K562 (cell line): ENCODE data around the gene UGT1A3. TPM values are rescaled to one million over a fixed set of nuclear protein-coding genes. Genes with fewer than 3 reads are reported as not detected.

Experiments
- ATAC-seq: fragments of 200-7000 bp; cut with Tn5 transposase; 3 replicates; pipeline ENCODE4 v1.9.1; 2020; ENCODE audit warnings: moderate library complexity
- BruUV-seq: library from RNA; stranded (reverse); fragments of 400-500 nt; replicated peaks from 2 replicates; lab custom pipeline; 2021; lab: Mats Ljungman, UMichigan
- CTCF ChIA-PET: fragments of 300-600 bp; formaldehyde crosslinking; extraction: SDS; loops from one replicate; lab custom pipeline; 2021; ENCODE audit warnings: low intra/inter-chr PET ratio; lab: Yijun Ruan, JAX
- POLR2A ChIA-PET: fragments of 300-600, 350-650 bp; sonication (Branson Sonifier 250); formaldehyde crosslinking; extraction: SDS; loops from one replicate; lab custom pipeline; 2021; ENCODE audit warnings: antibody characterized with exemption, inconsistent platforms; lab: Yijun Ruan, JAX
- DNase-seq, 4 experiments: peaks; one replicate each; pipeline versions ENCODE4 v3.0.0 to v3.0.0-alpha.2; 2011 to 2018; ENCODE audit warnings: low spot score in 3 of 4, mixed read lengths in 3 of 4; ENCODE audit errors: extremely low read depth in 1 of 4
- FAIRE-seq: peaks from 2 replicates; lab custom pipeline; 2011; peaks lifted over from hg19 to GRCh38; lab: Jason Lieb, UNC
- H2AFZ ChIP-seq: 2 replicates; pipeline ENCODE4 v1.6.0; 2011; ENCODE audit warnings: low read depth, low read length, control low read depth, inconsistent platforms
- H3K27ac ChIP-seq: fragments of 200-600 bp; 3 replicates; pipeline ENCODE4 v1.8.0; 2011; ENCODE audit warnings: low read depth, mild to moderate bottlenecking, control low read depth, inconsistent platforms, low read length, moderate library complexity, mixed read lengths; ENCODE audit errors: extremely low read depth
- H3K27me3 ChIP-seq, 2 experiments: fragments of 300-600 bp in 1 of 2; 2 replicates in 1 of 2; 3 replicates in 1 of 2; pipeline versions ENCODE4 v1.6.0 to v1.8.0; 2011; ENCODE audit warnings: inconsistent platforms in 2 of 2, low read length in 2 of 2, mild to moderate bottlenecking in 1 of 2, mixed read lengths in 1 of 2, moderate library complexity in 1 of 2; ENCODE audit not compliant: control insufficient read depth in 2 of 2, insufficient read depth in 2 of 2
- H3K36me3 ChIP-seq: fragments of 300-600 bp; 3 replicates; pipeline ENCODE4 v1.8.0; 2011; ENCODE audit warnings: mild to moderate bottlenecking, low read length, inconsistent platforms; ENCODE audit not compliant: control insufficient read depth, insufficient read depth
- H3K4me1 ChIP-seq, 2 experiments: fragments of 200-600 bp in 1 of 2; replicated peaks in 1 of 2; 2 replicates in 1 of 2; 3 replicates in 1 of 2; pipeline versions ENCODE4 v1.5.1 to v1.8.0; 2011; ENCODE audit warnings: inconsistent platforms in 2 of 2, low read length in 2 of 2, mild to moderate bottlenecking in 1 of 2, mixed read lengths in 1 of 2, moderate library complexity in 1 of 2; ENCODE audit not compliant: control insufficient read depth in 2 of 2, insufficient read depth in 2 of 2
- H3K4me2 ChIP-seq: 2 replicates; pipeline ENCODE4 v1.6.1; 2011; ENCODE audit warnings: low read length, control low read depth, inconsistent platforms, mixed read lengths; ENCODE audit not compliant: insufficient read depth
- H3K4me3 ChIP-seq: fragments of 200-600 bp; sonication (generic), shearing (Covaris generic); 2 replicates; pipeline ENCODE4 v1.5.1; 2016; ENCODE audit warnings: control low read depth, inconsistent platforms
- H3K79me2 ChIP-seq: fragments of 200-600 bp; 3 replicates; pipeline ENCODE4 v1.8.0; 2011; ENCODE audit warnings: low read length, inconsistent platforms; ENCODE audit not compliant: control insufficient read depth, insufficient read depth
- H3K9ac ChIP-seq, 2 experiments: 2 replicates each; pipeline versions ENCODE4 v1.6.0 to v1.6.1; 2011; ENCODE audit warnings: low read depth in 2 of 2, low read length in 2 of 2, control low read depth in 1 of 2, inconsistent platforms in 1 of 2, mild to moderate bottlenecking in 1 of 2, mixed read lengths in 1 of 2; ENCODE audit not compliant: insufficient read depth in 1 of 2
- H3K9me1 ChIP-seq: one replicate; pipeline ENCODE4 v1.6.0; 2011; ENCODE audit warnings: inconsistent platforms, mild to moderate bottlenecking, low read length, moderate library complexity; ENCODE audit not compliant: control insufficient read depth, insufficient read depth
- H3K9me3 ChIP-seq: replicated peaks from 2 replicates; pipeline ENCODE4 v1.5.1; 2011; ENCODE audit warnings: low read depth, low read length, inconsistent platforms; ENCODE audit not compliant: control insufficient read depth, insufficient read depth
- H4K20me1 ChIP-seq: replicated peaks from 2 replicates; pipeline ENCODE4 v1.6.1; 2011; ENCODE audit warnings: low read length, inconsistent platforms, mixed read lengths; ENCODE audit not compliant: control insufficient read depth, insufficient read depth
- CLOCK ChIP-seq: fragments of 250-450 bp; sonication (Bioruptor Pico); IDR thresholded peaks from 2 replicates; pipeline ENCODE4 v1.4.0; 2020; ENCODE audit warnings: mild to moderate bottlenecking, moderate library complexity, borderline replicate concordance
- ELF2 ChIP-seq: fragments of 250-450 bp; sonication (Bioruptor Pico); IDR thresholded peaks from 2 replicates; pipeline ENCODE4 v1.5.0; 2021; ENCODE audit warnings: mild to moderate bottlenecking
- NRF1 ChIP-seq, 2 experiments: fragments of 450-650 bp; IDR thresholded peaks in 1 of 2; conservative IDR thresholded peaks in 1 of 2; 2 replicates each; pipeline ENCODE4 v1.6.1; 2014; ENCODE audit warnings: mild to moderate bottlenecking in 2 of 2
- SIN3B ChIP-seq: fragments of 450-650 bp; IDR thresholded peaks from 2 replicates; pipeline ENCODE4 v1.6.1; 2017; ENCODE audit warnings: low read depth, mild to moderate bottlenecking, moderate library complexity
- TCF15 ChIP-seq: fragments of 250-450 bp; sonication (Bioruptor Pico); IDR thresholded peaks from 2 replicates; pipeline ENCODE4 v1.8.0; 2022; ENCODE audit warnings: moderate library complexity, mild to moderate bottlenecking, inconsistent platforms
- THRAP3 ChIP-seq: fragments of 450-650 bp; IDR thresholded peaks from 2 replicates; pipeline ENCODE4 v1.6.1; 2016; ENCODE audit warnings: mild to moderate bottlenecking, inconsistent platforms, borderline replicate concordance
- TSC22D4 ChIP-seq: fragments of 450-650 bp; IDR thresholded peaks from 2 replicates; pipeline ENCODE4 v1.6.1; 2016; ENCODE audit warnings: missing genetic modification characterization, missing biosample characterization, control low read depth
- ZBTB8A ChIP-seq: fragments of 450-650 bp; IDR thresholded peaks from 2 replicates; pipeline ENCODE4 v1.6.1; 2018; ENCODE audit warnings: mild to moderate bottlenecking, moderate library complexity; ENCODE audit not compliant: partially characterized antibody
- ZNF146 ChIP-seq: IDR thresholded peaks from one replicate; pipeline ENCODE4 v1.6.1; 2018; ENCODE audit warnings: missing compliant biosample characterization; ENCODE audit not compliant: unreplicated experiment
- ZNF589 ChIP-seq: fragments of 200-800 bp; sonication (Bioruptor generic); IDR thresholded peaks from 2 replicates; pipeline ENCODE4 v1.6.1; 2016; ENCODE audit warnings: low read depth, missing genetic modification characterization, missing compliant biosample characterization
- WGBS: fragments of 100-300 bp; shearing (Covaris generic); methylation state at CpG from one replicate; pipeline ENCODE4 v1.1.6; 2016; ENCODE audit warnings: low coverage, mixed read lengths; ENCODE audit not compliant: insufficient coverage; ENCODE audit errors: missing lambda C conversion rate; 5-methylcytosine and 5-hydroxymethylcytosine counted together
- in situ Hi-C: fragments of 300-500 bp; cut with MboI; formaldehyde crosslinking; loops from 4 replicates; pipeline ENCODE4 v1.15.0; 2018; ENCODE audit warnings: inconsistent platforms, mixed read lengths
- intact Hi-C: fragments of 100-400 bp; cut with micrococcal nuclease; formaldehyde crosslinking; loops from 2 replicates; pipeline ENCODE4 v1.14.2; 2022
- polyA plus RNA-seq, 8 experiments: library from polyadenylated mRNA; depleted of rRNA in 4 of 8; stranded (reverse) in 5 of 8; unstranded in 3 of 8; fragments of >200 nt; fragmentation: Nextera tagmentation in 2 of 8; fragmentation: Illumina TruSeq in 1 of 8; extraction: Ambion mirVana in 2 of 8; extraction: Trizol in 1 of 8; gene quantifications; 2 replicates each; pipeline versions ENCODE4 v1.2.1 to v1.2.3, GENCODE V29; 2011 to 2014; ENCODE audit warnings: inconsistent platforms in 1 of 8, missing spikeins in 1 of 8
- total RNA-seq, 7 experiments: library from RNA; depleted of rRNA in 6 of 7; stranded (reverse); fragments of >200 nt in 6 of 7; fragmentation: Illumina TruSeq in 2 of 7; extraction: Trizol in 2 of 7; gene quantifications; 2 replicates each; pipeline versions ENCODE4 v1.2.1 to v1.2.3, GENCODE V29; 2011 to 2021; ENCODE audit warnings: low replicate concordance in 1 of 7

Gene UGT1A3
- total and polyA plus RNA-seq, 9 of the 15 experiments (the other 6 are each of a cell fraction or from before 2014, with no cell fraction given): not detected

GRCh38 chr2:233799087-233799665 is 70.3 kb downstream of the UGT1A3 start:
- no peaks in the 10 kb centered on the region; a peak in 1 of 5 replicates for H3K4me1 ChIP-seq
- no TSS peak for BruUV-seq
- no peaks in the 10 kb centered on the region for H4K20me1 ChIP-seq
- DNase-seq: no peak
- H3K79me2 ChIP-seq: no peaks in the 10 kb centered on the region
- H3K36me3 ChIP-seq: no peaks in the 10 kb centered on the region
- TF ChIP-seq THRAP3 (no peak), TSC22D4 (no peak), ELF2 (no peak), ZNF589 (CRISPR knock-in tag) (no peak), CLOCK (no peak), SIN3B (no peak), ZNF146 (CRISPR knock-in tag) (no peak), ZBTB8A (no peak), NRF1 (conservative IDR thresholded peaks at IDR 0.05 in 1 of 2, IDR thresholded peaks at IDR 0.05 in 1 of 2) (no peak), TCF15 (CRISPR knock-in tag) (no peak)
- WGBS: 2% methylated on average over 7 of the region's 7 CpGs
- FAIRE-seq: no peak
- in situ Hi-C loops: no loop called here
- no peak overlapping the region for H3K4me3 ChIP-seq
- no peak overlapping the region for H3K9ac ChIP-seq
- H2AFZ ChIP-seq: no peak overlapping the region
- no peak overlapping the region for H3K27ac ChIP-seq
- CTCF ChIA-PET: no interaction called here
- no peaks in the 10 kb centered on the region for H3K9me3 ChIP-seq
- H3K27me3 ChIP-seq: peaks cover 0 to 7% of the 10 kb centered on the region in 2 experiments; a peak in 2 of 5 replicates
- H3K4me2 ChIP-seq: no peak overlapping the region
- no peak for ATAC-seq
- POLR2A ChIA-PET: interaction anchor here (0.6 kb wide), 1 partner anchor 203 kb away, joined by 4 read pairs; no protein-coding TSS in a partner anchor
- no peaks in the 10 kb centered on the region for H3K9me1 ChIP-seq
- intact Hi-C loops: no loop called here
